OCI-LY1 (cell line): ENCODE measurements around the gene PIN4.

Experiments used
- H2AFZ ChIP-seq: fragments of 200-600 bp; sonication (generic), shearing (Covaris generic); 2 replicates; pipeline ENCODE4 v1.6.0; 2014; ENCODE audit warnings: antibody characterized with exemption, mild to moderate bottlenecking, low read length
- H3F3A ChIP-seq: fragments of 200-600 bp; sonication (generic), shearing (Covaris generic); 2 replicates; pipeline ENCODE4 v1.6.0; 2014; ENCODE audit warnings: mild to moderate bottlenecking, antibody characterized with exemption, low read length, moderate library complexity; ENCODE audit not compliant: insufficient read depth
- H3K27ac ChIP-seq: fragments of 200-600 bp; sonication (generic); 2 replicates; pipeline ENCODE4 v1.5.1; 2014; ENCODE audit warnings: low read length, mixed run types, mild to moderate bottlenecking, low read depth; ENCODE audit not compliant: poor library complexity, severe bottlenecking
- H3K27me3 ChIP-seq: fragments of 200-600 bp; sonication (generic); 2 replicates; pipeline ENCODE4 v1.6.0; 2014; ENCODE audit warnings: antibody characterized with exemption, mild to moderate bottlenecking, low read length, moderate library complexity; ENCODE audit not compliant: insufficient read depth
- H3K36me3 ChIP-seq: fragments of 200-600 bp; sonication (generic); 2 replicates; pipeline ENCODE4 v1.6.1; 2014; ENCODE audit warnings: mild to moderate bottlenecking, antibody characterized with exemption, low read length, moderate library complexity, mixed read lengths; ENCODE audit not compliant: insufficient read depth
- H3K4me1 ChIP-seq: fragments of 200-600 bp; sonication (generic); 2 replicates; pipeline ENCODE4 v1.5.1; 2014; ENCODE audit warnings: mild to moderate bottlenecking, low read length, moderate library complexity; ENCODE audit not compliant: insufficient read depth, severe bottlenecking
- H3K4me2 ChIP-seq: fragments of 200-600 bp; sonication (generic), shearing (Covaris generic); 2 replicates; pipeline ENCODE4 v1.6.1; 2014; ENCODE audit warnings: low read length
- H3K4me3 ChIP-seq: fragments of 200-600 bp; sonication (generic); 2 replicates; pipeline ENCODE4 v1.5.1; 2014; ENCODE audit warnings: low read length, low read depth, mild to moderate bottlenecking, mixed read lengths; ENCODE audit not compliant: poor library complexity, severe bottlenecking
- H3K79me2 ChIP-seq: fragments of 200-600 bp; shearing (Covaris generic); 2 replicates; pipeline ENCODE4 v1.6.1; 2016; ENCODE audit warnings: mixed run types, low read length, mixed read lengths; ENCODE audit not compliant: insufficient read depth
- H3K9ac ChIP-seq: fragments of 200-600 bp; sonication (generic), shearing (Covaris generic); 2 replicates; pipeline ENCODE4 v1.6.1; 2014; ENCODE audit warnings: mild to moderate bottlenecking, low read length, mixed read lengths
- H3K9me2 ChIP-seq: fragments of 200-600 bp; sonication (generic), shearing (Covaris generic); 2 replicates; pipeline ENCODE4 v1.6.1; 2014; ENCODE audit warnings: low read depth, mild to moderate bottlenecking, low read length, mixed read lengths
- H3K9me3 ChIP-seq: fragments of 200-600 bp; shearing (Covaris generic); 2 replicates; pipeline ENCODE4 v1.6.1; 2014; ENCODE audit warnings: low read length, mixed read lengths
- H4K20me1 ChIP-seq: fragments of 200-600 bp; sonication (generic), shearing (Covaris generic); 2 replicates; pipeline ENCODE4 v1.6.0; 2016; ENCODE audit warnings: mild to moderate bottlenecking, low read length; ENCODE audit not compliant: insufficient read depth
- CTCF ChIP-seq: fragments of 200-600 bp; sonication (generic), shearing (Covaris generic); IDR thresholded peaks from 2 replicates; pipeline ENCODE4 v1.5.1; 2017; ENCODE audit warnings: mild to moderate bottlenecking, antibody characterized with exemption, low read length, moderate library complexity, mixed read lengths
- EZH2 ChIP-seq: fragments of 200-600 bp; sonication (generic), shearing (Covaris generic); IDR thresholded peaks from 2 replicates; pipeline ENCODE4 v1.8.0; 2017; ENCODE audit warnings: borderline replicate concordance, mixed run types, mild to moderate bottlenecking, antibody characterized with exemption, low read length, moderate library complexity, mixed read lengths

PIN4 gene

GRCh38 chrX:72145181-72145580, 36.4 kb upstream of the PIN4 start:
- no peak overlapping the region for H2AFZ ChIP-seq
- no peak overlapping the region for H3K4me2 ChIP-seq
- H3K4me3 ChIP-seq = no peak overlapping the region
- H3K9me3 ChIP-seq = no peaks in the 10 kb centered on the region
- no peaks in the 10 kb centered on the region for H3K27me3 ChIP-seq
- no peaks in the 10 kb centered on the region for H3K4me1 ChIP-seq
- no peak overlapping the region for H3K9ac ChIP-seq
- H3K79me2 ChIP-seq = no peaks in the 10 kb centered on the region
- no peaks in the 10 kb centered on the region for H4K20me1 ChIP-seq
- no peaks in the 10 kb centered on the region for H3F3A ChIP-seq
- H3K36me3 ChIP-seq = no peaks in the 10 kb centered on the region
- H3K27ac ChIP-seq = no peak overlapping the region
- TF ChIP-seq CTCF (no peak), EZH2 (no peak)
- no peaks in the 10 kb centered on the region for H3K9me2 ChIP-seq

GRCh38 chrX:72146527-72146926, 35.0 kb upstream of the PIN4 start:
- Histone ChIP-seq H3K4me2 (no peak overlapping the region), H3K27me3 (no peaks in the 10 kb centered on the region), H3K4me1 (no peaks in the 10 kb centered on the region), H3K27ac (no peak overlapping the region), H2AFZ (no peak overlapping the region), H3K4me3 (no peak overlapping the region), H3K79me2 (no peaks in the 10 kb centered on the region), H3K9ac (no peak overlapping the region), H3K9me2 (no peaks in the 10 kb centered on the region), H3K9me3 (no peaks in the 10 kb centered on the region), H3F3A (no peaks in the 10 kb centered on the region), H4K20me1 (no peaks in the 10 kb centered on the region), H3K36me3 (no peaks in the 10 kb centered on the region)
- no peak for TF ChIP-seq EZH2
- no peak for TF ChIP-seq CTCF

- no peaks in the 10 kb centered on the region for H4K20me1 ChIP-seq
- no peak overlapping the region for H3K4me3 ChIP-seq
- H3K9me2 ChIP-seq = no peaks in the 10 kb centered on the region
- no peaks in the 10 kb centered on the region for H3K36me3 ChIP-seq
- no peak overlapping the region for H2AFZ ChIP-seq
- H3K9ac ChIP-seq = no peak overlapping the region
- H3K27ac ChIP-seq = no peak overlapping the region
- no peak overlapping the region for H3K4me2 ChIP-seq
- TF ChIP-seq EZH2 (no peak), CTCF (no peak)
- H3K79me2 ChIP-seq = no peaks in the 10 kb centered on the region
- H3F3A ChIP-seq = no peaks in the 10 kb centered on the region
- no peaks in the 10 kb centered on the region for H3K27me3 ChIP-seq
- H3K4me1 ChIP-seq = no peaks in the 10 kb centered on the region
- H3K9me3 ChIP-seq = no peaks in the 10 kb centered on the region
Observed at GRCh38 chrX:72158773-72159172, 22.8 kb upstream of the PIN4 start.
